T-helper 1 cell treated with Interleukin-12 subunit alpha and Interleukin-12 subunit beta and Interleukin-4 antibody, amounts not matched to agents 30 μg/mL and 1 μg/mL, for 36 hours (primary cell): ENCODE results near the gene PHPT1.

Experiments used
- H3K27ac Mint-ChIP-seq: one replicate; pipeline ENCODE4 v1.8.0; 2021; ENCODE audit warnings: mild to moderate bottlenecking, mixed read lengths
- H3K27me3 Mint-ChIP-seq: one replicate; pipeline ENCODE4 v1.8.0; 2021; ENCODE audit warnings: low read depth, mixed read lengths
- H3K36me3 Mint-ChIP-seq: one replicate; pipeline ENCODE4 v1.8.0; 2021; ENCODE audit warnings: low read depth, mixed read lengths
- H3K4me1 Mint-ChIP-seq: one replicate; pipeline ENCODE4 v1.8.0; 2021; ENCODE audit warnings: low read depth, mixed read lengths
- H3K4me3 Mint-ChIP-seq: one replicate; pipeline ENCODE4 v1.8.0; 2021; ENCODE audit warnings: mild to moderate bottlenecking, moderate library complexity, mixed read lengths
- H3K9me3 Mint-ChIP-seq: one replicate; pipeline ENCODE4 v1.8.0; 2021; ENCODE audit warnings: mixed read lengths

PHPT1 gene

DNA sequence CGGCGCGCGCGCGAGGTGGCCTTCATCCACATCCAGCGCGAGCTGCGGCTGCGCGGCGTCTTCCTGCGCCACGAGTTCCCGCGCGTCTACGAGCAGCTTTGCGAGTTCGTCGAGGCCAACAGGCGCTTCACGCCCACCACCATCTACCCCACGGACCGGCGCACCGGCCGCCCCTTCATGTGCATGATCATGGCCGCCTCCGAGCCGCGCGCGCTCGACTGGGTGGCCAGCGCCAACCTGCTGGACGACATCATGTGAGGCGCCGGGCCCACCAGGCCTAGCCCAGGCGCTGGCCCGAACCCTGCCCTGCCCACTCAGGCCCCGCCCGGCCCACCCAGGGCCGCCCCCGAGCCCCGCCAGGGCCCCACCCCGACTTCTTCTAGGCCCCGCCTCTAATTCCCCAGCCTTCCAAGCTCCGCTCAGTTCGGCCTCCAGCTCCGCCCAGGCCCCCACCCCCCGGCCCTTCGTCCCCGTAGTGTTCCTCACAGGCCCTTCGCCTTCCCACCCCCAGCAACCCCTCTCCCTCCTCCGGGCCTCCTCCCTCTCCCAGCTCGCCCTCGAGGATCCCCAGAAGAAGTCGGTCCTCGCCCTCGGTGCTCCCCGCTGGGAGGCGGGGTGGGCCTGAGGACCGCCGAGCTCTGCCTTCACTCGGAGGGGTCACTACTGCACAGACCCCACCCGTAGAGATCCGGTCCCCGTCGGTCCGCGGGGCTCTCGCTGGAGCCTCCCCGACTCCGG is 2.0 kb upstream of the PHPT1 start:
- peak overlapping the region; percentile 90 for H3K27ac Mint-ChIP-seq
- H3K27me3 Mint-ChIP-seq: peaks cover 10% of the 10 kb centered on the region
- peak overlapping the region; percentile 94 for H3K4me3 Mint-ChIP-seq
- H3K36me3 Mint-ChIP-seq: peaks cover 5% of the 10 kb centered on the region
- peaks cover 7% of the 10 kb centered on the region for H3K4me1 Mint-ChIP-seq
- no peaks in the 10 kb centered on the region for H3K9me3 Mint-ChIP-seq

DNA sequence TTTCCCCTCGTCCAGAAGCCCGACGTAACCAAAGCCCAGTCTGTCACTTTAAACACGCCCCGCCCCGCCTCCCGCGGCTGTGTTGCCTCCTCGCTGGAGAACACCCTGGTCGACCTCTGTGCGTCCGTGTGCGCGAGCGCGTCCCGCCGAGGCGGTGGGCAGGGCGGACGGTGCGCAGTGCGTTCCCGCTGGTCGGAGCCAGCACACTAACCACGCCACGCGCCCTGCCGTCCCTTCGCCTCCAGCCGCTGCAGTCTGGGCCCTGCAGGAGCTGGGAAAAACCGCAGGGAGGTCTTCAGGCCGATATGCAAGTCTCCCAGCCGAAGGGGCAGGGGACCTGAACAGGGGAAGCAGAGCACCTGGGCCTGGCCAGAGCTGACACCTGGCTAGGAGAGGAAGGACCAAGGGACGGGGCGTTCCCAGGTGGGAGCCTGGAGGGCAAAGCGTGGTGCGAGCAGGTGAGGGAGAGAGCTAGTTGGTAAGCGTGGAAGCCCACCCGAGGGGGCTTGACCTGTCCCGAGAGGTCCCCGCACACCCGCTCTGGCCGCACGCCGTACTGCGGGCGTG is 1.3 kb upstream of the PHPT1 start:
- H3K9me3 Mint-ChIP-seq: no peaks in the 10 kb centered on the region
- peaks cover 10% of the 10 kb centered on the region for H3K27me3 Mint-ChIP-seq

DNA sequence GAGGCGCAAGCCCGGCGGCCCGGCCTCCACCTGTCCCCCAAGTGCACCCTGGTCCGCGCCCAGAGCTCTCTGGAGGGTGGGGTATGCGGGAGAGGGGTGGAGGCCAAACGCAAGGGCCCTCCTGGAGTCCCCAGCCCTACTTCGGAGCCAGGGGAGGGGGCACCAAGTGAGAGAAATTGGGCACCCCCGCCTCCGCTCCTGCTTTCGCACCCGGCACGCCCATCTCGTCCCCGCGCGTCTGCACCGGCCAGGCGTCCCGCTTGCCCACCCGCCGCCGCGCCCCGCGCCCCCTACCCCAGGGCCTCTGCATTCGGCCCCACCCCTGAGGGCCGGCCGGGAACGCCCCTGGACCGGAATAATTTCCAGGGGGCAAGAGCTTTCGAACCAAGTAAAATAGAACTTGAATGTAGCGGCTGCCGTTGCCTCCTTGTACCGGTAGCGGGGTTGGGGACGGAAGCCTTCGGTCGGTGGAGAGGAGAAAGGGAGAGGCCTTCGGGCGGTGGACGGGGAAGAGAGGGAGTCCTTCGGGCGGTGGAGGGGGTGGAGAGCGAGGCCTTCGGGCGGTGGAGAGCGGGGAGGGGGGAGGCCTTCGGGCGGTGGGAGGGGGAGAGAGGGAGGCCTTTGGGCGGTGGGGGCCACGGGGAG is 694 bp upstream of the PHPT1 start:
- peaks cover 7% of the 10 kb centered on the region for H3K4me1 Mint-ChIP-seq
- H3K9me3 Mint-ChIP-seq: no peaks in the 10 kb centered on the region
- peak overlapping the region; percentile 94 for H3K4me3 Mint-ChIP-seq
- peaks cover 5% of the 10 kb centered on the region for H3K36me3 Mint-ChIP-seq
- peaks cover 10% of the 10 kb centered on the region for H3K27me3 Mint-ChIP-seq
- H3K27ac Mint-ChIP-seq: peak overlapping the region; percentile 92

More for the DNA sequence above, 1.3 kb upstream of the PHPT1 start:
- Mint-ChIP-seq H3K27ac (peak overlapping the region; percentile 90), H3K36me3 (peaks cover 5% of the 10 kb centered on the region), H3K4me1 (peaks cover 7% of the 10 kb centered on the region), H3K4me3 (peak overlapping the region; percentile 94)

DNA sequence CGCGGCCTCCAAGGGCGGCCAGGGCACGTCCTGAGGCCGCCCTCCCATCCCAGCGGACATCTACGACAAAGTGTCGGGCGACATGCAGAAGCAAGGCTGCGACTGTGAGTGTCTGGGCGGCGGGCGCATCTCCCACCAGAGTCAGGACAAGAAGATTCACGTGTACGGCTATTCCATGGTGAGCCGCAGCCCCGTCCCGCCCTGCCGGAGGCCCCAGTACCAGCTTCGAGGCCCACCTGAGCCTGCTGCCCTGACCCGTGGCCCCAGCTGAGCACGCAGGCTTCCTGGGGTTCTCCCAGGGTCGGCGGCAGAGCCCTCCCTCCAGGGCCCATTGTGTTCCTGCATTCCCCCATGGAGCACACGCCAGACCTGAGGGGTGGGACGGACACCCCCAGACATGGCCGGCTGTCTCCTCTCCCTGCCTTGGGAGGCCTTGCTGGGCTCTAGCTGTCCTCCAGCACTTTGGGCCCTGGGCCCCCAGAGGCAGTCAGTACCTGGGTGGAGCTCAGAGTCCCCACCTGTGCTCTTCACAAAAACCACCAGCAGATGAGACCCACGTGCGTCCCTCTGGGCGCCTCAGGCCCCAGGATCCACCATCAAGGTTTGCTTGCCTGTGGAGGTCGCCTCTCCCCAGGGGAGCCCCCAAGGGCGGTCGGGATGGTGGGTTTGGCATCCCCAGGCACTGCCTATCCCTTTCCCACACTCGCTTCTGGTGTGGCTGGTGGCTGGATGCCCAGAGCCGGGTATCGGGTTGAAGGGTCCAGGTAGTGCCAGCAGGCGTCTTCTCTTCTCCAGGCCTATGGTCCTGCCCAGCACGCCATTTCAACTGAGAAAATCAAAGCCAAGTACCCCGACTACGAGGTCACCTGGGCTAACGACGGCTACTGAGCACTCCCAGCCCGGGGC is 1.0 kb downstream of the PHPT1 start:
- Mint-ChIP-seq H3K27me3 (peaks cover 9% of the 10 kb centered on the region), H3K4me1 (peaks cover 7% of the 10 kb centered on the region), H3K4me3 (peak overlapping the region; percentile 85), H3K36me3 (peaks cover 5% of the 10 kb centered on the region), H3K9me3 (no peaks in the 10 kb centered on the region), H3K27ac (peak overlapping the region; percentile 89)

DNA sequence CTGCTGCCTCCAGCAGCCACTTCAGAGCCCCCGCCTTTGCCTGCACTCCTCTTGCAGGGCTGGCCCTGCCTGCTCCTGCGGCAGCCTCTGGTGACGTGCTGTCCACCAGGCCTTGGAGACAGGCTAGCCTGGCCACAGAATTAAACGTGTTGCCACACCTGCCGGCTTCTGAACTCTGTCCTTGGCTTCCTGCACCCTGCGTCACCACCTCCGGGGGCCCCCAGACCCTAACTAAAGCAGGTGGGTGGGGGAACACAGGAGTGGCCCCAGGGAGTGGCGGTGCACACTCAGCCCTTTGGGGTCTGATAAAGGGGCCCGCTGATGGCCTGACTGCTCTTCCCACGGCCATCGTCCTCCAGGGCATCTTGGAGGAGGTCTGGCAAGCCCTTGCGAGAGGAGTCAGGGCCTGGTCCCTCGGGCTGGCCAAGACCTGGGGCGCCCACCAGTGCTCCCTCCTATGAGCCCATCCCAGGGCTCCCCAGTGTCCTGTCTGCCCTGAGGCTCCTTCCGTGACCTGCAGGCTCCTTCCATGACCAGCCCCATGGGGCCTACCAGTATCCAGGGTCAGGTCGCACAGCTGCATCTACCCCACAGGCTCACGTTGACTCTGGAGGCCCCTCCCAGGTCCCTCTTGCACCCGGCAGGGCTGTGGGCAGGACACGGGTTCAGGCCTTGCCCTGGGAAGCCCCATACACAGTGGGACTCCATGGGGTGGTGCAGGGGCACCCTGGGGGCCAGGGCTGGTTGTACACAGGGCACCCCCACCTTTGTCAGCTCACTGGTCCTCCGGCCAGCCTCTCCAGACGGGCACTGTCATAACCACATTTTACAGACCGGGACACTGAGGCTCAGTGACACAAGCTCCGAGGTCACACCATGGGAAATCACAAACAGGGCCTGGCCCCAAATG is 1.9 kb downstream of the PHPT1 start:
- Mint-ChIP-seq H3K27ac (no peak overlapping the region), H3K36me3 (peaks cover 5% of the 10 kb centered on the region), H3K27me3 (peaks cover 7% of the 10 kb centered on the region), H3K4me3 (peak overlapping the region; percentile 25), H3K9me3 (no peaks in the 10 kb centered on the region), H3K4me1 (peaks cover 7% of the 10 kb centered on the region)

DNA sequence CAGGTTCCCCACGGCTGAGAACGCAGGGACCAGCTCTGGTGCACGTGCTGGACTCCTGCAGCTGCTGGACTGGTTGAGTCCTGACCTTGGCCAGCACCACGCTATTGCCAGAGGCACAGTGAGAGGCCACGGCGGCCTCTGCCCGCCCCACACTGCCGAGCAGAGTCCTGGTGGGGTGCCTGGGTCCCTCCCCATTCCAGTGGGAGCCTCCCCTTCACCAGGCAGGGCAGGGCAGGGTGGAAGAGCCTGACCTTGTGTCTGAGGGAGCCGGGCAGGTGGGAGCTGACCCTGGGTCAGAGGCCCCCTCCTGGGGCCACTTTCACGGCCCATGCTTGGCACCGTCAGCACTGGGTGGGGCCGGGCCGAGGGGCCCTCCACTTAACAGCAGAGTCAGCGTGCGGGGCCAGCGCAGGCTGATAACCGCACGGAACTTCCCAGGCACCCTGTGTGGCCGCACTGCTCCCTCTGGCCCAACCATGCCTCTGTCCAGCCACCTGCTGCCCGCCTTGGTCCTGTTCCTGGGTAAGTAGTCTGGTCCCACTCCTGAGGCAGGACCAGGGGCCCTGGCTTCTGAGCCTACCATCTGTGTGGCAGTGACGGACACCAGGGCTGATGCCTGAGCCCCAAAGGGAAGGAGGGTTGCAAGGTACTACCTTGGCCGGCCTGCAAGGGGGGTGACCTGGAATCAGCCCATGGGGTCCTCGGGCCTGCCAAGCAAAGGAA is 2.9 kb downstream of the PHPT1 start, which contains the start of gene MAMDC4:
Gene MAMDC4, plus strand, starts transcription at position 406 of the 723 bp plus-strand sequence. Its CDS starts 71 bp downstream, at position 477.
- Mint-ChIP-seq H3K4me3 (peak within 1 kb of the TSS; percentile 25), H3K9me3 (no peaks in the 10 kb centered on the region), H3K36me3 (peaks cover 2% of the 10 kb centered on the region), H3K27me3 (peaks cover 4% of the 10 kb centered on the region), H3K27ac (no peak within 1 kb of the TSS), H3K4me1 (peaks cover 7% of the 10 kb centered on the region)

DNA sequence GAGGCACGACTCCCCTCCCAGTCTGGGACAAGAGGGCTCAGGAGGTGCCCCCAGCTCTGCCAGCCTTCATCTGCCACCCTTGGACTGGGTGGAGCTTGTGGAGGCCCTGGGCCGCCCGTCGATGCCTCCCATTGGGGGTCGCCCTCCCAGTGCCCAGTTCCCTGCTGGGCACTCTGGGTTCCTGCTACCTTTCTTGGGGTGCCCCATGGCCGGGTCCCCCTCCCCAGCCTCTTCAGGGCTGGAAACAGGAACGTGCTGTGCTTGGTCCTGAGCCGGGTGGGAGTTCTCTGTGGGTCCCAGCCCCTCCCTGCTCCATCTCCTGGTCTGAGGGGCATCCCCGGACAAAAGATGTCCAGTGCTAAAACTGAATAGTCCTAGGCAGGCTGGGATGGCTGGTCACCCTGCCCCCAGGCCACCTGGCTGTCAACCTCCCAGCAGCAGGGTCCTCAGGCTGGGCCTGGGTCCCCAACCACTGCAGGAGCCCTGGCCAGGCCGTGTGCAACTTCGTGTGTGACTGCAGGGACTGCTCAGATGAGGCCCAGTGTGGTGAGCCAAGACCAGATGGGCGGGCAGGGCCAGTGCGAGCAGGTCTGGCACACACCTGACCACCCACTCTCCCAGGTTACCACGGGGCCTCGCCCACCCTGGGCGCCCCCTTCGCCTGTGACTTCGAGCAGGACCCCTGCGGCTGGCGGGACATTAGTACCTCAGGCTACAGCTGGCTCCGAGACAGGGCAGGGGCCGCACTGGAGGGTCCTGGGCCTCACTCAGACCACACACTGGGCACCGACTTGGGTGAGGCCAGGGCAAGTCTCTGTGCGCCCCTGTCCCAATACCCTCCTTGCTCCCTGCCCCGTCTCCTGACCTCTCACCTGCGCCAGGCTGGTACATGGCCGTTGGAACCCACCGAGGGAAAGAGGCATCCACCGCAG is 3.7 kb downstream of the PHPT1 start:
- Mint-ChIP-seq H3K4me3 (no peak overlapping the region), H3K9me3 (no peaks in the 10 kb centered on the region), H3K36me3 (no peaks in the 10 kb centered on the region), H3K4me1 (peaks cover 3% of the 10 kb centered on the region), H3K27me3 (no peaks in the 10 kb centered on the region), H3K27ac (no peak overlapping the region)

DNA sequence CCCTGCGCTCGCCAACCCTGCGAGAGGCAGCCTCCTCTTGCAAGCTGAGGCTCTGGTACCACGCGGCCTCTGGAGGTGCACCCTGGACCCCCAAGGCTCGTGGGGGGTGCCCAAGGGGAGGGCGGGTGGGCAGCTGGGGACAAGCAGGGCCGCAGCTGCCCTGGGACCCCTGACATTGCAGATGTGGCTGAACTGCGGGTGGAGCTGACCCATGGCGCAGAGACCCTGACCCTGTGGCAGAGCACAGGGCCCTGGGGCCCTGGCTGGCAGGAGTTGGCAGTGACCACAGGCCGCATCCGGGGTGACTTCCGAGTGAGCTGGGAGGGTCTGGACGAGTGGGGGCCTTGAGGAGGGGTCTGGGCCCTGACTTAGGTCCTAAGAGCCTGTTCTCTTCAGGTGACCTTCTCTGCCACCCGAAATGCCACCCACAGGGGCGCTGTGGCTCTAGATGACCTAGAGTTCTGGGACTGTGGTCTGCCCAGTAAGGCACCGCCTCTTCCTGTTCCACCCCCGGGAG is 4.4 kb downstream of the PHPT1 start:
- Mint-ChIP-seq H3K4me3 (no peak overlapping the region), H3K4me1 (peaks cover 2% of the 10 kb centered on the region), H3K27me3 (no peaks in the 10 kb centered on the region), H3K36me3 (no peaks in the 10 kb centered on the region), H3K27ac (no peak overlapping the region), H3K9me3 (no peaks in the 10 kb centered on the region)

DNA sequence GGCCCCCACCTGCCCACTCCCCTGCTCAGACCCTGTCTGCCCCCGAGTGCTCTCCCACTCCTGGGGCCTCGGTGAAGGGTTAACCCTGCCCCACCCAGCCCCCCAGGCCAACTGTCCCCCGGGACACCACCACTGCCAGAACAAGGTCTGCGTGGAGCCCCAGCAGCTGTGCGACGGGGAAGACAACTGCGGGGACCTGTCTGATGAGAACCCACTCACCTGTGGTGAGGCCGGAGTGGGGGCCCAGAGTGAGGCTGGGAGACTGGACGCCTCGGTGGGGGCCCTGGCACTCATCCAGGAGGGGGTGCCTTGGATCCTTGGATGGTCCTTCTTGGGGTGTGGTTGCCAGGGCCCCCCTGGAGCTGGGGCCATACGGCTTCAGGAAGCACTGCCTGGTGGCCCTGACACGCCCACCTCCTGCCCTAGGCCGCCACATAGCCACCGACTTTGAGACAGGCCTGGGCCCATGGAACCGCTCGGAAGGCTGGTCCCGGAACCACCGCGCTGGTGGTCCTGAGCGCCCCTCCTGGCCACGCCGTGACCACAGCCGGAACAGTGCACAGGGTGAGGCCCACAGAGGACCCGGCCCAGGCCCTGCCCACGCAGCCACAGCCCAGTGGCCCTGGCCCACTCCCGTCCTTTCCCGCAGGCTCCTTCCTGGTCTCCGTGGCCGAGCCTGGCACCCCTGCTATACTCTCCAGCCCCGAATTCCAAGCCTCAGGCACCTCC is 5.1 kb downstream of the PHPT1 start:
- Mint-ChIP-seq H3K4me1 (peaks cover 2% of the 10 kb centered on the region), H3K36me3 (no peaks in the 10 kb centered on the region), H3K4me3 (no peak overlapping the region), H3K27ac (no peak overlapping the region), H3K9me3 (no peaks in the 10 kb centered on the region), H3K27me3 (no peaks in the 10 kb centered on the region)

DNA sequence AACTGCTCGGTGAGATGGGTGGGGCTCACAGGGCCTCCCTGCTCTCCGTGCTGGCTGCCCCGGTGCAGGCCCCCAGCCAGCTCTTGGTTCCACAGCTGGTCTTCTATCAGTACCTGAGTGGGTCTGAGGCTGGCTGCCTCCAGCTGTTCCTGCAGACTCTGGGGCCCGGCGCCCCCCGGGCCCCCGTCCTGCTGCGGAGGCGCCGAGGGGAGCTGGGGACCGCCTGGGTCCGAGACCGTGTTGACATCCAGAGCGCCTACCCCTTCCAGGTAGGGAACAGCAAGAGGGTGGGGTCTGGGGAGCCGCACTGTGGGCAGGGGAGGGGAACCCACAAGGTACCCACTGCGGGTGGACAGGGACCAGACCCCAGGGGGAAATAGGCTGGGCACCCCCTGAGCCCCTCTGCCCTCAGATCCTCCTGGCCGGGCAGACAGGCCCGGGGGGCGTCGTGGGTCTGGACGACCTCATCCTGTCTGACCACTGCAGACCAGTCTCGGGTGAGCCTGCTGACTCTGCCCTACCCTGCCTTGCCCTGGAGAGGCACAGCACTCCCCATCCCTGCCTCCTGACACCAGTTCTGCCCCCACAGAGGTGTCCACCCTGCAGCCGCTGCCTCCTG is 5.7 kb downstream of the PHPT1 start:
- Mint-ChIP-seq H3K9me3 (no peaks in the 10 kb centered on the region), H3K36me3 (no peaks in the 10 kb centered on the region), H3K4me1 (no peaks in the 10 kb centered on the region), H3K27ac (no peak overlapping the region), H3K4me3 (no peak overlapping the region), H3K27me3 (no peaks in the 10 kb centered on the region)

DNA sequence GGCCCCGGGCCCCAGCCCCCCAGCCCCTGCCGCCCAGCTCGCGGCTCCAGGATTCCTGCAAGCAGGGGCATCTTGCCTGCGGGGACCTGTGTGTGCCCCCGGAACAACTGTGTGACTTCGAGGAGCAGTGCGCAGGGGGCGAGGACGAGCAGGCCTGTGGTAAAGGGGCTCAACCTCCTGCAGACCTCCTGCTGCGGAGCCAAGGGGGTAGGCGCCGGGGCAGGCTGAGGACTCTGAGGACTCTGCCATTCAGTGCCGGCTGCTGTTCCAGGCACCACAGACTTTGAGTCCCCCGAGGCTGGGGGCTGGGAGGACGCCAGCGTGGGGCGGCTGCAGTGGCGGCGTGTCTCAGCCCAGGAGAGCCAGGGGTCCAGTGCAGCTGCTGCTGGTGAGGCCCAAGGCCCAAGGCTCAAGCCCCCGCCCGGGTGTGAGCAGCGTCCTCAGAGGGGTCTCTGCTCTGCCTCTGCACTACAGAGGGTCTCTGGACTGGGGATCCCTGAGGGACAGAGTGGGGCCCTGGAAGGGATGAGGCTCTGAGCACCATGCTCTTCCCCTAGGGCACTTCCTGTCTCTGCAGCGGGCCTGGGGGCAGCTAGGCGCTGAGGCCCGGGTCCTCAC is 6.4 kb downstream of the PHPT1 start:
- H3K4me3 Mint-ChIP-seq: no peak overlapping the region
- H3K4me1 Mint-ChIP-seq: peaks cover 2% of the 10 kb centered on the region
- H3K36me3 Mint-ChIP-seq: no peaks in the 10 kb centered on the region
- H3K27ac Mint-ChIP-seq: no peak overlapping the region
- H3K9me3 Mint-ChIP-seq: no peaks in the 10 kb centered on the region
- H3K27me3 Mint-ChIP-seq: no peaks in the 10 kb centered on the region
